H1 (cell line): ENCODE data around the gene PREX1. TPM values are rescaled to one million over a fixed set of nuclear protein-coding genes. Genes with fewer than 3 reads are reported as not detected.

Source experiments
- CHD7 ChIP-seq: fragments of 300-600 bp; sonication (generic); IDR thresholded peaks from 2 replicates; pipeline ENCODE4 v1.7.1; 2012; ENCODE audit warnings: low read length, moderate library complexity, mild to moderate bottlenecking, inconsistent platforms; ENCODE audit not compliant: insufficient replicate concordance
- E2F6 ChIP-seq: IDR thresholded peaks from 2 replicates; pipeline ENCODE4 v1.6.1; 2012; ENCODE audit warnings: inconsistent platforms
- RXRA ChIP-seq: IDR thresholded peaks from 2 replicates; pipeline ENCODE4 v1.6.1; 2011; ENCODE audit warnings: low read depth, mild to moderate bottlenecking, low read length, moderate library complexity; ENCODE audit not compliant: insufficient read depth
- SIX5 ChIP-seq: IDR thresholded peaks from 2 replicates; pipeline ENCODE4 v1.6.1; 2011; ENCODE audit warnings: mild to moderate bottlenecking, low read depth, low read length
- SUZ12 ChIP-seq: fragments of 200-600 bp; sonication (generic); IDR thresholded peaks from 2 replicates; pipeline ENCODE4 v1.6.1; 2012; ENCODE audit warnings: mild to moderate bottlenecking, inconsistent platforms, low read length, moderate library complexity, mixed read lengths
- polyA plus RNA-seq, 7 experiments: library from polyadenylated mRNA; depleted of rRNA in 3 of 7; stranded (reverse) in 5 of 7; unstranded in 2 of 7; fragments of >200 nt in 5 of 7; fragments of 200-250 nt in 2 of 7; gene quantifications; 1 replicate in 5 of 7; 2 replicates in 1 of 7; 4 replicates in 1 of 7; pipeline versions ENCODE4 v1.2.1 to v1.2.3, GENCODE V29; 2011 to 2013; ENCODE audit warnings: missing spikeins in 2 of 7, mixed read lengths in 2 of 7
- total RNA-seq: library from RNA; stranded (reverse); fragmentation: NEBNext Ultra II Directional; extraction: Animal tissue kit (Norgen Biotek cat#: 25700); gene quantifications from 2 replicates; pipeline ENCODE4 v1.2.1, GENCODE V29; 2021

Gene PREX1
- total and polyA plus RNA-seq, 2 of the 8 experiments (the other 6 are each of a cell fraction or from before 2014, with no cell fraction given), result 10.7 to 12.8 TPM

- no peak for TF ChIP-seq SIX5
- TF ChIP-seq CHD7, result no peak
- TF ChIP-seq E2F6, result no peak
- no peak for TF ChIP-seq RXRA
- no peak for TF ChIP-seq SUZ12
These were observed 108.1 kb downstream of the PREX1 start (continued) for GRCh38 chr20:48719598-48720255.
